GM12891 (cell line): ENCODE data around the gene POMT1.

Experiments used
- POLR2A ChIP-seq: IDR thresholded peaks from 2 replicates; pipeline ENCODE4 v1.6.1; 2011; ENCODE audit warnings: low read depth, low read length, control low read depth
- POLR2AphosphoS5 ChIP-seq: IDR thresholded peaks from 2 replicates; pipeline ENCODE4 v1.6.1; 2011; ENCODE audit warnings: low read depth, low read length, control low read depth
- POU2F2 ChIP-seq: IDR thresholded peaks from 2 replicates; pipeline ENCODE4 v1.6.1; 2011; ENCODE audit warnings: low read depth, mild to moderate bottlenecking, control low read depth, low read length, moderate library complexity
- SPI1 ChIP-seq: IDR thresholded peaks from 2 replicates; pipeline ENCODE4 v1.6.1; 2011; ENCODE audit warnings: low read depth, low read length, control low read depth

GRCh38 chr9:131530546-131530919 is 27.8 kb downstream of the POMT1 start:
- TF ChIP-seq POLR2A (no peak), POLR2AphosphoS5 (no peak), POU2F2 (no peak), SPI1 (no peak)
